ENCODE measurements around the gene LRP10. TPM values are rescaled to one million over a fixed set of nuclear protein-coding genes. Genes with fewer than 3 reads are reported as not detected.

Gene LRP10
- polyA plus RNA-seq, 1 donor from 2014 or later = 0.22 TPM

DNA sequence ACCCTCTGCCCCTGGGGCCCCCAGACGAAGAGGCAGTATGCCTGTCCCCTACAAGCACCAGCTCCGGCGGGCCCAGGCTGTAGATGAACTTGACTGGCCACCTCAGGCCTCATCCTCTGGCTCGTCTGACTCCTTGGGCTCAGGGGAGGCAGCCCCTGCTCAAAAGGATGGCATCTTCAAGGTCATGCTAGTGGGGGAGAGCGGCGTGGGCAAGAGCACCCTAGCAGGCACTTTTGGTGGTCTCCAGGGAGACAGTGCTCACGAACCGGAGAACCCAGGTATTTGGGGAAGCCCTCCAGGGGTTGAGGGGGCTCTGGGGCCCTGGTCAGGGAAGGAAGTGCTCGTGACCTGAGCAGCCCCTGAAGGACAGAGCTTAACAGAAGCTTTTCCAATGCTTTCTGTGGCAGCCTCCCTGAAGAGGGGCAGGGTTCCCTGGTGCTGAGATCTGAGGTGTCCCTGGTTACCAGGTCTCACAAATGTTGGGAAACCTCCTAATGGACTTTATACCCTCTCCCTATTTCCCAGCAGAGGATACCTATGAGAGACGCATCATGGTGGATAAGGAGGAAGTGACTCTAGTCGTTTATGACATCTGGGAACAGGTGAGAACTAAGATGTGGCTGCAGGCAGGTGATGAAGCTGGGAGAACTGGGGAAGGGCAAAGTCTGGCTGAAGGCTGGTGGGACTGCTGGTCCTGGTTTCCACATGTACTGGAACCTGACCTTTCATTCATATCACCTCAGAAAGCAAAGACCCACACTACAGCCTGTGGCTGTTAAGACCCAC lies 13.4 kb downstream of the LRP10 start:
- Histone ChIP-seq H3K4me2 (ENCODE audit: low read length) (peak overlapping the region; percentile 99), H3K36me3 (ENCODE audit: insufficient read depth, low read length) (no peaks in the 10 kb centered on the region), H3K9me3 (ENCODE audit: low read length) (no peaks in the 10 kb centered on the region), H3K27ac (ENCODE audit: low read length) (peak overlapping the region; percentile 97), H2AFZ (ENCODE audit: low read depth, low read length) (no peak overlapping the region), H3K4me3 (ENCODE audit: low read length) (peak overlapping the region; percentile 90), H3K9me2 (ENCODE audit: insufficient read depth, low read length) (no peaks in the 10 kb centered on the region), H3K9ac (ENCODE audit: low read length) (peak overlapping the region; percentile 100), H3K27me3 (ENCODE audit: insufficient read depth, low read depth, low read length) (no peaks in the 10 kb centered on the region), H4K20me1 (ENCODE audit: insufficient read depth) (no peaks in the 10 kb centered on the region), H3F3A (ENCODE audit: insufficient read depth, low read length, poor library complexity, severe bottlenecking) (peaks cover 8% of the 10 kb centered on the region), H3K79me2 (replicated peaks; ENCODE audit: insufficient read depth, low read length) (peaks cover 29% of the 10 kb centered on the region)
- TF ChIP-seq RAD21 (conservative IDR thresholded peaks at IDR 0.05) (no peak), EP300 (conservative IDR thresholded peaks at IDR 0.05; ENCODE audit: poor library complexity, severe bottlenecking) (no peak), TAF1 (IDR thresholded peaks at IDR 0.05; ENCODE audit: low read depth) (no peak)

GRCh38 chr14:22885975-22886374 lies 14.4 kb downstream of the LRP10 start:
- Histone ChIP-seq H3K27me3 (ENCODE audit: insufficient read depth, low read depth, low read length) (no peaks in the 10 kb centered on the region), H3K4me3 (ENCODE audit: low read length) (peak overlapping the region; percentile 90), H3K79me2 (replicated peaks; ENCODE audit: insufficient read depth, low read length) (peaks cover 29% of the 10 kb centered on the region), H3F3A (ENCODE audit: insufficient read depth, low read length, poor library complexity, severe bottlenecking) (peaks cover 8% of the 10 kb centered on the region), H3K9me2 (ENCODE audit: insufficient read depth, low read length) (no peaks in the 10 kb centered on the region), H4K20me1 (ENCODE audit: insufficient read depth) (no peaks in the 10 kb centered on the region), H3K27ac (ENCODE audit: low read length) (peak overlapping the region; percentile 58), H3K9me3 (ENCODE audit: low read length) (no peaks in the 10 kb centered on the region), H3K36me3 (ENCODE audit: insufficient read depth, low read length) (no peaks in the 10 kb centered on the region), H3K4me2 (ENCODE audit: low read length) (no peak overlapping the region), H2AFZ (ENCODE audit: low read depth, low read length) (no peak overlapping the region), H3K9ac (ENCODE audit: low read length) (peak overlapping the region; percentile 59)
- TF ChIP-seq MXI1 (conservative IDR thresholded peaks at IDR 0.05; ENCODE audit: poor library complexity, severe bottlenecking) = no peak
- no peak for TF ChIP-seq EZH2 (IDR thresholded peaks at IDR 0.05; ENCODE audit: borderline replicate concordance, insufficient read depth, low read length, poor library complexity, severe bottlenecking)
- no peak for TF ChIP-seq CTCF (IDR thresholded peaks at IDR 0.05; ENCODE audit: poor library complexity, severe bottlenecking)
- no peak for TF ChIP-seq EP300 (conservative IDR thresholded peaks at IDR 0.05; ENCODE audit: poor library complexity, severe bottlenecking)
- TF ChIP-seq REST (IDR thresholded peaks at IDR 0.05; ENCODE audit: borderline replicate concordance) = no peak
- TF ChIP-seq SMC3 (conservative IDR thresholded peaks at IDR 0.05; ENCODE audit: poor library complexity) = no peak
- TF ChIP-seq POLR2AphosphoS5 (IDR thresholded peaks at IDR 0.05) = no peak
- no peak for TF ChIP-seq TAF1 (IDR thresholded peaks at IDR 0.05; ENCODE audit: low read depth)
- TF ChIP-seq RAD21 (conservative IDR thresholded peaks at IDR 0.05) = no peak

All from neural cell (in vitro differentiated cells).